Common myeloid progenitor, CD34-positive (primary cell): Measurements from ENCODE around the gene MPP7.

Experiments
- CTCF ChIA-PET: fragments of 350-600 bp; sonication (Branson Sonifier 250); formaldehyde crosslinking; loops from one replicate; lab custom pipeline; 2021; ENCODE audit warnings: antibody characterized with exemption; lab: Charles Lee
- POLR2A ChIA-PET: fragments of 350-600 bp; sonication (Branson Sonifier 250); formaldehyde crosslinking; loops from one replicate; lab custom pipeline; 2021; ENCODE audit warnings: antibody characterized with exemption; lab: Charles Lee
- DNase-seq, 3 donors: peaks; one replicate each; pipeline versions ENCODE4 v3.0.0 to v3.0.0-alpha.2; 2013
- H3K27ac ChIP-seq, 2 experiments: 1 replicate in 1 of 2; 2 replicates in 1 of 2; pipeline ENCODE4 v1.7.0; 2013; ENCODE audit warnings: inconsistent platforms in 2 of 2, low read length in 2 of 2, mild to moderate bottlenecking in 2 of 2, low read depth in 1 of 2, moderate library complexity in 1 of 2; ENCODE audit not compliant: severe bottlenecking in 2 of 2, insufficient read depth in 1 of 2, poor library complexity in 1 of 2
- H3K27me3 ChIP-seq, 5 experiments: replicated peaks in 2 of 5; 1 replicate in 3 of 5; 2 replicates in 2 of 5; pipeline versions ENCODE4 v1.6.1 to v1.7.0; 2013; ENCODE audit warnings: low read length in 4 of 5, mild to moderate bottlenecking in 2 of 5, moderate library complexity in 2 of 5, inconsistent platforms in 1 of 5; ENCODE audit not compliant: insufficient read depth in 5 of 5, control insufficient read depth in 4 of 5
- H3K36me3 ChIP-seq, 4 experiments: 1 replicate in 2 of 4; 2 replicates in 2 of 4; pipeline versions ENCODE4 v1.6.1 to v1.7.0; 2013; ENCODE audit warnings: low read length in 3 of 4, control low read depth in 1 of 4, mild to moderate bottlenecking in 1 of 4; ENCODE audit not compliant: control insufficient read depth in 4 of 4, insufficient read depth in 4 of 4
- H3K4me1 ChIP-seq, 4 experiments: 1 replicate in 3 of 4; 2 replicates in 1 of 4; pipeline versions ENCODE4 v1.6.1 to v1.7.1; 2013; ENCODE audit warnings: low read length in 3 of 4, mild to moderate bottlenecking in 3 of 4, control low read depth in 1 of 4, inconsistent platforms in 1 of 4, moderate library complexity in 1 of 4; ENCODE audit not compliant: control insufficient read depth in 4 of 4, insufficient read depth in 4 of 4; ENCODE audit errors: control extremely low read depth in 1 of 4
- H3K4me3 ChIP-seq, 7 experiments: 1 replicate in 4 of 7; 2 replicates in 3 of 7; pipeline versions ENCODE4 v1.5.1 to v1.7.0; 2013; ENCODE audit warnings: mild to moderate bottlenecking in 7 of 7, low read length in 6 of 7, moderate library complexity in 6 of 7, inconsistent platforms in 2 of 7, low read depth in 2 of 7, control low read depth in 1 of 7; ENCODE audit not compliant: insufficient read depth in 4 of 7, control insufficient read depth in 1 of 7; ENCODE audit errors: extremely low read depth in 1 of 7
- H3K9me3 ChIP-seq, 5 experiments: 1 replicate in 4 of 5; 2 replicates in 1 of 5; pipeline versions ENCODE4 v1.6.1 to v1.7.1; 2013; ENCODE audit warnings: low read length in 4 of 5, mild to moderate bottlenecking in 2 of 5, inconsistent platforms in 1 of 5, low read depth in 1 of 5, moderate library complexity in 1 of 5; ENCODE audit not compliant: control insufficient read depth in 4 of 5, insufficient read depth in 2 of 5; ENCODE audit errors: control extremely low read depth in 1 of 5
- WGBS: methylation state at CpG from one replicate; pipeline ENCODE4 v1.1.5; 2013; ENCODE audit not compliant: insufficient coverage; 5-methylcytosine and 5-hydroxymethylcytosine counted together

The MPP7 gene

GRCh38 chr10:28279878-28280277, 23.0 kb downstream of the MPP7 start:
- no peaks in the 10 kb centered on the region for H3K27me3 ChIP-seq
- H3K36me3 ChIP-seq = no peaks in the 10 kb centered on the region
- H3K9me3 ChIP-seq = no peaks in the 10 kb centered on the region
- no peak for DNase-seq
- ChIA-PET CTCF (interaction anchor here (1.1 kb wide), 1 partner anchor 33 kb away, joined by 4 read pairs; no protein-coding TSS in a partner anchor), POLR2A (no interaction called here)
- no peak overlapping the region for H3K27ac ChIP-seq
- WGBS = no CpG with 5 or more reads among the region's 4 CpGs
- H3K4me3 ChIP-seq = no peak overlapping the region
- peaks cover 2 to 12% (median 8%) of the 10 kb centered on the region in 4 experiments for H3K4me1 ChIP-seq

GRCh38 chr10:28278842-28279241, 24.0 kb downstream of the MPP7 start:
- CTCF ChIA-PET = interaction anchor here (0.7 to 1.1 kb wide), 3 partner anchors 10 to 115 kb away, joined by 3 to 4 read pairs (median 3); no protein-coding TSS in a partner anchor
- POLR2A ChIA-PET = interaction anchor here (0.6 kb wide), 1 partner anchor 529 kb away, joined by 7 read pairs; no protein-coding TSS in a partner anchor
- WGBS = 100% methylated on average over 2 of the region's 4 CpGs

GRCh38 chr10:28276384-28276783, 26.5 kb downstream of the MPP7 start:
- H3K27me3 ChIP-seq = no peaks in the 10 kb centered on the region
- no peaks in the 10 kb centered on the region for H3K36me3 ChIP-seq
- no peak for DNase-seq
- POLR2A ChIA-PET = interaction anchor here (0.7 kb wide), 1 partner anchor 11 kb away, joined by 3 read pairs; no protein-coding TSS in a partner anchor
- 94% methylated on average over 3 of the region's 4 CpGs for WGBS
- H3K27ac ChIP-seq = no peak overlapping the region
- H3K9me3 ChIP-seq = no peaks in the 10 kb centered on the region
- CTCF ChIA-PET = interaction anchor here (1.2 to 2.2 kb wide), 2 partner anchors 103 to 106 kb away, joined by 4 to 6 read pairs; no protein-coding TSS in a partner anchor
- no peaks in the 10 kb centered on the region for H3K4me1 ChIP-seq
- H3K4me3 ChIP-seq = no peak overlapping the region

More at GRCh38 chr10:28278842-28279241, 24.0 kb downstream of the MPP7 start:
- H3K9me3 ChIP-seq = no peaks in the 10 kb centered on the region
- no peak overlapping the region for H3K4me3 ChIP-seq
- no peaks in the 10 kb centered on the region for H3K27me3 ChIP-seq
- no peaks in the 10 kb centered on the region for H3K36me3 ChIP-seq
- DNase-seq = no peak
- no peak overlapping the region for H3K27ac ChIP-seq
- peaks cover 2 to 10% (median 8%) of the 10 kb centered on the region in 4 experiments for H3K4me1 ChIP-seq

- no peaks in the 10 kb centered on the region for H3K9me3 ChIP-seq
- peaks cover 0 to 4% (median 0%) of the 10 kb centered on the region in 4 experiments for H3K36me3 ChIP-seq
- H3K27me3 ChIP-seq = no peaks in the 10 kb centered on the region
- H3K4me1 ChIP-seq = no peaks in the 10 kb centered on the region
- CTCF ChIA-PET = interaction anchor here (1.0 to 1.4 kb wide), 4 partner anchors 15 to 28 kb away, joined by 3 to 7 read pairs (median 4); partner anchors contain the start of gene MPP7
- POLR2A ChIA-PET = no interaction called here
- no peak overlapping the region for H3K4me3 ChIP-seq
- DNase-seq = no peak
- H3K27ac ChIP-seq = no peak overlapping the region
Observed at GRCh38 chr10:28274475-28274874, 28.4 kb downstream of the MPP7 start.

GRCh38 chr10:28273343-28273742, 29.5 kb downstream of the MPP7 start:
- ChIA-PET POLR2A (no interaction called here), CTCF (interaction anchor here (1.4 kb wide), 1 partner anchor 22 kb away, joined by 7 read pairs; no protein-coding TSS in a partner anchor)
- no peak for DNase-seq
- H3K4me3 ChIP-seq = no peak overlapping the region
- no peaks in the 10 kb centered on the region for H3K27me3 ChIP-seq
- WGBS = 78% methylated on average over 2 of the region's 5 CpGs
- H3K27ac ChIP-seq = no peak overlapping the region
- peaks cover 0 to 4% (median 0%) of the 10 kb centered on the region in 4 experiments for H3K36me3 ChIP-seq
- H3K9me3 ChIP-seq = no peaks in the 10 kb centered on the region
- H3K4me1 ChIP-seq = no peaks in the 10 kb centered on the region

- Histone ChIP-seq H3K27me3 (no peaks in the 10 kb centered on the region), H3K4me1 (peaks cover 0 to 6% (median 2%) of the 10 kb centered on the region in 4 experiments), H3K9me3 (no peaks in the 10 kb centered on the region), H3K4me3 (no peak overlapping the region), H3K36me3 (peaks cover 0 to 4% (median 0%) of the 10 kb centered on the region in 4 experiments), H3K27ac (no peak overlapping the region)
- DNase-seq = no peak
- CTCF ChIA-PET = interaction anchor here (1.0 kb wide), 1 partner anchor 112 kb away, joined by 3 read pairs; no protein-coding TSS in a partner anchor
- WGBS = 87% methylated on average over 8 of the region's 9 CpGs
- POLR2A ChIA-PET = no interaction called here
Observed at GRCh38 chr10:28269842-28270456, 32.9 kb downstream of the MPP7 start.
